HEK293T (cell line): ENCODE data around the gene COL19A1.

Experiments
- ARNT ChIP-seq: fragments of 450-650 bp; IDR thresholded peaks from 2 replicates; pipeline ENCODE4 v1.6.1; 2017; ENCODE audit warnings: mild to moderate bottlenecking
- BHLHE40 ChIP-seq: fragments of 450-650 bp; IDR thresholded peaks from 2 replicates; pipeline ENCODE4 v1.6.1; 2016; ENCODE audit warnings: mild to moderate bottlenecking, moderate library complexity, borderline replicate concordance
- ELF4 ChIP-seq: fragments of 450-650 bp; IDR thresholded peaks from 2 replicates; pipeline ENCODE4 v1.6.1; 2017; ENCODE audit warnings: antibody characterized with exemption
- FOXA1 ChIP-seq: fragments of 450-650 bp; IDR thresholded peaks from 2 replicates; pipeline ENCODE4 v1.6.1; 2016; ENCODE audit warnings: mild to moderate bottlenecking
- FOXK2 ChIP-seq: fragments of 450-650 bp; IDR thresholded peaks from 2 replicates; pipeline ENCODE4 v1.6.1; 2016; ENCODE audit warnings: mild to moderate bottlenecking
- FOXM1 ChIP-seq: fragments of 450-650 bp; IDR thresholded peaks from 2 replicates; pipeline ENCODE4 v1.6.1; 2017; ENCODE audit warnings: mild to moderate bottlenecking, borderline replicate concordance
- L3MBTL2 ChIP-seq: fragments of 450-650 bp; conservative IDR thresholded peaks from 2 replicates; pipeline ENCODE4 v1.6.1; 2016; ENCODE audit warnings: mild to moderate bottlenecking
- LEF1 ChIP-seq: fragments of 450-650 bp; IDR thresholded peaks from 2 replicates; pipeline ENCODE4 v1.6.1; 2017; ENCODE audit warnings: mild to moderate bottlenecking, borderline replicate concordance
- NFRKB ChIP-seq: fragments of 450-650 bp; IDR thresholded peaks from 2 replicates; pipeline ENCODE4 v1.6.1; 2016; ENCODE audit warnings: mild to moderate bottlenecking, moderate library complexity
- SP1 ChIP-seq: fragments of 450-650 bp; IDR thresholded peaks from 2 replicates; pipeline ENCODE4 v1.6.1; 2017
- SUZ12 ChIP-seq: fragments of 450-650 bp; IDR thresholded peaks from 2 replicates; pipeline ENCODE4 v1.6.1; 2016; ENCODE audit warnings: mild to moderate bottlenecking
- TARDBP ChIP-seq: fragments of 450-650 bp; IDR thresholded peaks from 2 replicates; pipeline ENCODE4 v1.6.1; 2016
- ZNF384 ChIP-seq: fragments of 450-650 bp; IDR thresholded peaks from 2 replicates; pipeline ENCODE4 v1.6.1; 2016

DNA sequence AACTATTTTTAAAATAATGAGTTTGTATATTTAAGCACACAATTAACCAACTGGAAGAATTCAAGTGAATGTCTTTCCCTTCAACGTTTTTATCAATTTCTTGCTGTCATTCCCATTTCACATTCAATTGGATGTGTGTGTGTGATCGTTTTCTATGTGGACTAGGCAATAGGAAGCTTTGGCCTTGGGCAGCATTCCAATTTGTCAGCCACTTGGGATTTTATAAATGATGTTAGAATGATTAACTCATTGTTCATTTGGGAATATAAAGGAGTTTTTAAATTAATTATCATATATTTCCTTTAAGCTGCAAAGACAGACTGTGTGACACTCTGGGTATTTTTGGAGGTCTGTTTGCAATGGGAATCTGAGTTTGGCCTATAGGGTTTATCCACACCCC is 274.1 kb downstream of the COL19A1 start:
- TF ChIP-seq NFRKB (no peak), ZNF384 (no peak), FOXM1 (no peak), LEF1 (no peak), SUZ12 (no peak), BHLHE40 (no peak), FOXK2 (no peak), ELF4 (no peak), FOXA1 (no peak), L3MBTL2 (no peak), ARNT (no peak), TARDBP (no peak), SP1 (no peak)
